Left lobe of liver (tissue), 2 donors: ENCODE data around the gene ZNF665. TPM values are rescaled to one million over a fixed set of nuclear protein-coding genes. Genes with fewer than 3 reads are reported as not detected.
"Not testable (repeated sequence)": the region's sequence is repeated elsewhere in the genome, so short reads cannot be mapped to it uniquely, and the experiment has no call there.

ENCODE experiments used
- ATAC-seq: fragments of 200-7000 bp; cut with Tn5 transposase; one replicate; pipeline ENCODE4 v1.9.1; 2020; ENCODE audit warnings: mild to moderate bottlenecking, moderate library complexity
- DNase-seq: peaks from one replicate; pipeline ENCODE4 v3.0.0-alpha.2; 2020; ENCODE audit warnings: low spot score
- total RNA-seq: library from RNA; stranded (reverse); gene quantifications from one replicate; pipeline ENCODE4 v1.2.1, GENCODE V29; 2021
- donor health status: DM: no; HTN: no; CAD: no; lungs with moderate emphysema.
- donor health status: DM: no; HTN: yes; CAD: no.

Gene ZNF665
- total RNA-seq: 0.28 TPM

DNA sequence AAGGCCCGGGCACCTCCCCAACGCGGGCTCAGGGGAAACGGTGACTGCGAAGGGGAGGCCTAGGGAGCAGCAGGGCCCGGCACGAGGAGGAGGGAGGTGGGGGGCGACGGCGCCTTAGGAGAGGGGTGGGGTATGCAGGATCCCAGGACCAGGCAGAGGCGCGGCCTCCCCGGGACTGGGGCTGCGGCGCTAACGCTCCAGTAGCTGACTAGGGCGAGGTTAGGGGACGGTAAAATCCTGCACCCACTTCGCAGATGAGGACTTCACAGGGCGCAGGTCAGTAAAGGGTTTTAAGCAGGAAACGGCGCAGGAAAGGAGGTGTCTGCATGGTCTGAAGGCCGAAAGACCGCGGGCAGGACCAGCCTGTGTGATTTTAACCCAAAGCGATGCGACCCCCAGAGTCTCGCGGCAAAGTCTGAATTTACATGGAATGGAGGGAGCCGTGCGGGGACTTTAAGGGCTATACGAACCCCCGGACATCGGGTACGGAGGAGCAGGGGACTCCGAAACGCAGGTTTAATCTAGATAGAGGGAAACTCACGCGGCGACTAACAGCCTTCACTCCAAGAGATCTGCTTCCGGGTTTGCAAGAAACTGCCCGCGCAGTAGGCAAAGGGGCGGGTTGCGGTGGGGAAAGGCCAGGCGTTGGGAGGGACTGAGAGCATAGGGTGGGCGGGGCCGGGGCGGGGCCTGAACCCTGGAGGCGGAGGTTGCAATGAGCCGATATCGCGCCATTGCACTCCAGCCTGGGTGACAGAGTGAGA, at the start of gene ZNF665:
Gene ZNF665 (minus strand): TSS at position 588 of the 764 bp plus-strand sequence. CDS start 10,460 bp downstream, outside the sequence.
- ATAC-seq: peak; percentile 57
- peak; percentile 56 for DNase-seq

GRCh38 chr19:53237114-53237777, 44.1 kb upstream of the ZNF665 start:
- no peak for DNase-seq
- ATAC-seq: no peak

DNA sequence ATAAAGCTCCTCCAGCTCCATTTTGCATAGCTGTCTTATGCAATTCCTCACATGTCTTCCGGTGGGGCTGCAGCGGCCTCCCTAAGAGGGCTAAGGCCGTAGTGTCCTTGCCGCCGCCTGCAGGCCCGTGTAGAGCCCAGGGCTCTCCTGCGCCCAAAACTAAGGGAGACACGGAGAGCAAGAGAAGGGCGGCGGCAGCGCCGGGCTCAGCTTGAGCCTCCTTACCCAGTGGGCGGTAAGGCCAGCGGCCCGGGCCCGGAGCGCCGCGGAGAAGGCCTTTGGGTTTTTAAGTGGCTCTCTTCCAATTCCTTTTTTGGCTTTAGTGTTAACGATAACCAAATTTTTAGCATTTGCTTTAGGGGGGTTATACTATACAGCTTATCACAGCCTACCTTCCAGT, 31.4 kb upstream of the ZNF665 start:
- no peak for ATAC-seq

GRCh38 chr19:53222716-53223115, 29.6 kb upstream of the ZNF665 start:
- not testable (repeated sequence) for ATAC-seq, DNase-seq

More for the DNA sequence above, 31.4 kb upstream of the ZNF665 start:
- DNase-seq: no peak

DNA sequence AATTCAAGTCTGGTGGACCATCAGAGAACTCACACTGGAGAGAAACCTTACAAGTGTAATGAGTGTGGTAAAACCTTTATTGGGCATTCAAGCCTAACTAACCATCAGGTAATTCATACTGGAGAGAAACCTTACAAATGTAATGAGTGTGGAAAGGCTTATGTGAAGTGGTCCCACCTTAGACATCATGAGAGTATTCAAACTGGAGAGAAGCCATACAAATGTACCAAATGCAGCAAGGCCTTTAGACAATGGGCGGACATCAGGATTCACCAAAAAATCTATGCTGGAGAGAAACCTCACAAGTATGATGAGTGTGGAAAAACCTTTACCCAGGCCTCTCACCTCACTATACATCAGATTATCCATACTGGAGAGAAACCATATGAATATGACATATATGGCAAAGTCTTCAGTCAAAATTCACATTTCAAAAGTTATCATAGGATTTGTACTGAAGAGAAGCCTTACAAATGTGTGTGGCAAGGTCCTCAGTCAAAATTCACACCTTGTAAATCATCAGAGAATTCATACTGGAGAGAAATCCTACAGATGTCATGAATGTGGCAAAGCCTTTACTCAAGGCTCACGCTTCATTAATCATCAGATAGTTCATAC, 19.7 kb upstream of the ZNF665 start:
- ATAC-seq (no peak), DNase-seq (no peak)

DNA sequence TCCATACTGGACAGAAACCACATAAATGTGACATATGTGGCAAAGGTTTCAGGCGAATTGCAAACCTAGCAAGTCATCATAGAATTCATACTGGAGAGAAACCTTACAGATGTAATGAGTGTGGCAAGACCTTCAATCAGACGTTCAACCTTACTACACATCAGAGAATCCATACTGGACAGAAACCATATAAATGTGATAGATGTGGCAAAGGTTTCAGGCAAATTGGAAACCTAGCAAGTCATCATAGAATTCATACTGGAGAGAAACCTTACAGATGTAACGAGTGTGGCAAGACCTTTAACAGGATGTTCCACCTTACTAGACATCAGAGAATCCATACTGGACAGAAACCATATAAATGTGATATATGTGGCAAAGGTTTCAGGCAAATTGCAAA, 18.4 kb upstream of the ZNF665 start:
- DNase-seq, ATAC-seq: not testable (repeated sequence)

- peak; percentile 92 for DNase-seq
Measured at GRCh38 chr19:53196777-53197396, 3.7 kb upstream of the ZNF665 start.

DNA sequence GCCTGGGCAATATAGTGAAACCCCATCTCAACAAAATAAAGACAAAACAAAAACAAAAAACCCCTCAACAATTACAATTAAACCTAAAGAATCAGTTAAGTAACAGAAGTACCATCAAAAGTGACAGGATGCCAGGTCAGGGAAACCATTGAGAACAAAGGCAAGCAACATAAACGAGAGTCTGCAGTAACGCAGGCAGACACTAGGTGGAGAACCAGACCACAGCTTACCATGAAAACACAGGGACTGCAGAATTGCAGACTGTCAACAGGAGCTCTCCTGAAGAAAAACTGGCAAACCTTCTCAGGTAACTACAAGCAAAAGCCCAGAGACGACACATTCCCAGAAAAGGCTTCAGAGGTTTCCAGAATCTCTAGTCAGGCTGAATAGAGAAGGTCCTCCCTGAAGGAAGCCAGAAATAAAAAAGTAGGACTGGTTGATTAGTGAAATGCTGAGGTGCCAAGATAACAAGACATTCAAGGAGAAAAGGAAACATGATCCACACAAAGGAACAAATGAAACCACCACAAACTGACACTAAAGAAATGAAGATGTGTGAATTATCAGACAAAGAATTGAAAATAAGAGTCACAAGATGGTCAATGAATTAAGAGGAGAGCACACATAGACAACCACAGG, 2.2 kb upstream of the ZNF665 start:
- peak; percentile 82 for ATAC-seq
- DNase-seq: peak; percentile 69

More at GRCh38 chr19:53196777-53197396, 3.7 kb upstream of the ZNF665 start:
- ATAC-seq: peak; percentile 96

DNA sequence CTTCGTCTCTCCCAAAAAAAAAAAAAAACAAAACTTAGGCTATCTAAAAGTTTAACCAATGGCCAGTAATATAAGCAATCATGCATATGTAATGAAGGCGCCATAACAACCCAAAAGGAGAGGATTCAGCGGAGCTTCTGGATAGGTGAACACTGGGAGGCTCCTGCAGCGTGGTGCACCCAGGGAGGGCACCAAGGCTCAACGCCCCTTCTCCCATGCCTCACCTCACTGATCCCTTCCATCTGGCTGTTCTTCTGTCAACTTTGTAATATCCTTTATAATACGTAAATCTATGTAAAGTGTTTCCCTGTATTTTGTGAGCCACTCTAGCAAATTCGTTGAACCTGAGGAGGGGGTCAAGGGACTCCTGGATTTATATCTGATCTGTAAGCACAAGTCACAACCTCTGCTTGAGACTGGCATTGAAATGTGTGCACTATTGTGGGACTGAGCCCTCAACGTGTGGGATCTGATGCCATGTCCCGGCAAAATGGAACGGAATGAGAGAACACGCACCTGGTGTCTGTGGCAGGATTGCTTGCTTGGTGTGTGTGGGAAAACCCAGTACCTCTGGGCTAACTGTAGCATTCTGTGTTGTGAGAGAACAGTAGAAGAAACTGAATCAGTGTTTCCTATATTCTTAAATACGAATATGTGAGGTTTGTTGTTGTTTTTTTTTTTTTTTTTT, 521 bp upstream of the ZNF665 start:
- DNase-seq: no peak

GRCh38 chr19:53190253-53190652, 2.9 kb downstream of the ZNF665 start:
- DNase-seq (no peak), ATAC-seq (no peak)

More for the DNA sequence above, 521 bp upstream of the ZNF665 start:
- no peak for ATAC-seq

DNA sequence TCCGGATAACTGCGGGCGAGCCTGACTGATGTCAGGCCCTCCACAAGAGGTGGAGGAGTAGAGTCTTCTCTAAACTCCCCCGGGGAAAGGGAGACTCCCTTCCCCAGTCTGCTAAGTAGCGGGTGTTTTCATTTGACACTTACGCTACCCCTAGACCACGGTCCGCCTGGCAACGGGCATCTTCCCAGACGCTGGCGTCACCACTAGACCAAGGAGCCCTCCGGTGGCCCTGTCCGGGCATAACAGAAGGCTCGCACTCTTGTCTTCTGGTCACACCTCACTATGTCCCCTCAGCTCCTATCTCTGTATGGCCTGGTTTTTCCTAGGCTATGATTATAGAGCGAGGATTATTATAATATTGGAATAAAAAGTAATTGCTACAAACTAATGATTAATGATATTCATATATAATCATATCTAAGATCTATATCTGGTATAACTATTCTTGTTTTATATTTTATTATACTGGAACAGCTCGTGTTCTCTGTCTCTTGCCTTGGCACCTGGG, 3.4 kb downstream of the ZNF665 start:
- not testable (repeated sequence) for ATAC-seq, DNase-seq

DNA sequence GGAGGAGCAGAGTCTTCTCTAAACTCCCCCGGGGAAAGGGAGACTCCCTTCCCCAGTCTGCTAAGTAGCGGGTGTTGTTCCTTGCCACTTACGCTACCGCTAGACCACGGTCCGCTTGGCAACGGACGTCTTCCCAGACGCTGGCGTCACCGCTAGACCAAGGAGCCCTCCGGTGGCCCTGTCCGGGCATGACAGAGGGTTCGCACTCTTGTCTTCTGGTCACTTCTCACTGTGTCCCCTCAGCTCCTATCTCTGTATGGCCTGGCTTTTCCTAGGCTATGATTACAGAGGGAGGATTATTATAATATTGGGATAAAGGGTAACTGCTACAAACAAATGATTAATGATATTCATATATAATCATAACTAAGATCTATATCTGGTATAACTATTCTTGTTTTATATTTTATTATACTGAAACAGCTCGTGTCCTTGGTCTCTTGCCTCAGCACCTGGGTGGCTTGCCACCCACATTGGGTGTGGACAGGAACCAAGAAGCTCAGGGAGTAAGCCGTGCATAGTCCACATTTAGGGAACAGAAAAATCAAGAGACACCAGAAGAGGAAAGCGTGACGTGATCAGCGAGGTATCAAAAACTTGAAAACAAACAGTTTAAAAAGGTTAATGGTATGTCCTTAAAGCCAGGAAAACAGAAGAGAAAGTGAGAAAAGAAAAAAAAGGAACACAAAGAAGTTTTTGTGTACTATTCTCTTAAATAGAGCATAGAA, 7.8 kb downstream of the ZNF665 start:
- DNase-seq, ATAC-seq: not testable (repeated sequence)

- ATAC-seq (no peak), DNase-seq (no peak)
Measured at GRCh38 chr19:53183146-53183764, 9.9 kb downstream of the ZNF665 start.

GRCh38 chr19:53182202-53182601, 11.0 kb downstream of the ZNF665 start:
- DNase-seq (no peak), ATAC-seq (no peak)

- ATAC-seq: no peak
- no peak for DNase-seq
Measured at GRCh38 chr19:53177986-53178385, 15.2 kb downstream of the ZNF665 start.

DNA sequence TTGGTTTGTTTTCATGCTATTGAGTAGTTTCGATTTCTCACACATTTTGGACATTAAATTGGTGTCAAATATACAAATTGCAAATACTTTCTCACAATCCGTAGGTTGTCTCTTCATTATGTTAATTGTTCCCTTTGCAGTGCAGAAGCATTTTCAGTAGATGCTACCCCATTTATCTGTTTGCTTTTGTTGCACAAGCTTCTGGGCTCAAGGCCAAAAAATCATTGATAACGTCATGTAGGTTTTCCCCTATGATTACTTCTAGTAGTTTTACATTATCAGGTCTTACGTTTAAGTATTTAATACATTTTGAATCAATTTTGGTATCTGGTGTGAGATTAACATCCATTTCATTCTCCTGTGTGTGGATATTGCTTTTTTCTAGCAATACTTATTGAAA, 20.3 kb downstream of the ZNF665 start:
- DNase-seq: no peak
- ATAC-seq: no peak

DNA sequence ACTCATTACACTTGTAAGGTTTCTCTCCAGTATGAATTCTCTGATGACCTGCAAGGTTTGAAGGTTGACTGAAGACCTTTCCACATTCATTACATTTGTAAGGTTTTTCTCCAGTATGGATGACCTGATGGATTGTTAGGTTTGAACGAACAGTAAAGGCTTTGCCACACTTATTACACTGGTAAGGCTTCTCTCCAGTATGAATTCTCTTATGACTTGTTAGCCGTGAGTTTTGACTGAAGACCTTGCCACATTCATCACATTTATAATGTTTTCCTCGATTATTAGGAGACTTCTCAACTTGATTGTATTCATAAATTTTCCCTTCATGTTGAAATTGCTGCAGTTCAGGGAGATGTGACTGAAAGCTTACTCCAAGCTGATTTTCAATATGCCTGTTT, 27.5 kb downstream of the ZNF665 start:
- ATAC-seq (no peak), DNase-seq (no peak)

GRCh38 chr19:53161123-53161522, 32.0 kb downstream of the ZNF665 start:
- DNase-seq (no peak), ATAC-seq (no peak)

- ATAC-seq (no peak), DNase-seq (no peak)
Measured at GRCh38 chr19:53160350-53160749, 32.8 kb downstream of the ZNF665 start.
